ENCODE results near the gene RBBP8. TPM values are rescaled to one million over a fixed set of nuclear protein-coding genes. Genes with fewer than 3 reads are reported as not detected.

Gene RBBP8
- total and polyA plus RNA-seq, 2 experiments from 2014 or later, result 13.1 to 25.7 TPM

GRCh38 chr18:23042133-23042532 lies 109.0 kb downstream of the RBBP8 start:
- no peaks in the 10 kb centered on the region for H4K20me1 ChIP-seq (ENCODE audit: insufficient read depth, poor library complexity, severe bottlenecking)
- H3K9me3 ChIP-seq (ENCODE audit: low read depth), result no peaks in the 10 kb centered on the region
- no peaks in the 10 kb centered on the region for H3K27me3 ChIP-seq
- no peaks in the 10 kb centered on the region for H3K36me3 ChIP-seq (replicated peaks; ENCODE audit: insufficient read depth, low read depth)
- no peaks in the 10 kb centered on the region for H3K4me1 ChIP-seq (ENCODE audit: insufficient read depth)
- no peaks in the 10 kb centered on the region for H3K9me2 ChIP-seq (replicated peaks; ENCODE audit: insufficient read depth)
- TF ChIP-seq, protein P1, sequence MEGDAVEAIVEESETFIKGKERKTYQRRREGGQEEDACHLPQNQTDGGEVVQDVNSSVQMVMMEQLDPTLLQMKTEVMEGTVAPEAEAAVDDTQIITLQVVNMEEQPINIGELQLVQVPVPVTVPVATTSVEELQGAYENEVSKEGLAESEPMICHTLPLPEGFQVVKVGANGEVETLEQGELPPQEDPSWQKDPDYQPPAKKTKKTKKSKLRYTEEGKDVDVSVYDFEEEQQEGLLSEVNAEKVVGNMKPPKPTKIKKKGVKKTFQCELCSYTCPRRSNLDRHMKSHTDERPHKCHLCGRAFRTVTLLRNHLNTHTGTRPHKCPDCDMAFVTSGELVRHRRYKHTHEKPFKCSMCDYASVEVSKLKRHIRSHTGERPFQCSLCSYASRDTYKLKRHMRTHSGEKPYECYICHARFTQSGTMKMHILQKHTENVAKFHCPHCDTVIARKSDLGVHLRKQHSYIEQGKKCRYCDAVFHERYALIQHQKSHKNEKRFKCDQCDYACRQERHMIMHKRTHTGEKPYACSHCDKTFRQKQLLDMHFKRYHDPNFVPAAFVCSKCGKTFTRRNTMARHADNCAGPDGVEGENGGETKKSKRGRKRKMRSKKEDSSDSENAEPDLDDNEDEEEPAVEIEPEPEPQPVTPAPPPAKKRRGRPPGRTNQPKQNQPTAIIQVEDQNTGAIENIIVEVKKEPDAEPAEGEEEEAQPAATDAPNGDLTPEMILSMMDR (IDR thresholded peaks at IDR 0.05; ENCODE audit: poor library complexity), result no peak
- no peak for TF ChIP-seq EZH2 (IDR thresholded peaks at IDR 0.05; ENCODE audit: borderline replicate concordance)
- H2AFZ ChIP-seq, result no peak overlapping the region
- no peak overlapping the region for H3K27ac ChIP-seq
- no peak overlapping the region for H3K4me2 ChIP-seq
- no peak for DNase-seq (ENCODE audit: low spot score)
- H3K79me2 ChIP-seq, result no peaks in the 10 kb centered on the region
- no peak overlapping the region for H3K4me3 ChIP-seq

DNA sequence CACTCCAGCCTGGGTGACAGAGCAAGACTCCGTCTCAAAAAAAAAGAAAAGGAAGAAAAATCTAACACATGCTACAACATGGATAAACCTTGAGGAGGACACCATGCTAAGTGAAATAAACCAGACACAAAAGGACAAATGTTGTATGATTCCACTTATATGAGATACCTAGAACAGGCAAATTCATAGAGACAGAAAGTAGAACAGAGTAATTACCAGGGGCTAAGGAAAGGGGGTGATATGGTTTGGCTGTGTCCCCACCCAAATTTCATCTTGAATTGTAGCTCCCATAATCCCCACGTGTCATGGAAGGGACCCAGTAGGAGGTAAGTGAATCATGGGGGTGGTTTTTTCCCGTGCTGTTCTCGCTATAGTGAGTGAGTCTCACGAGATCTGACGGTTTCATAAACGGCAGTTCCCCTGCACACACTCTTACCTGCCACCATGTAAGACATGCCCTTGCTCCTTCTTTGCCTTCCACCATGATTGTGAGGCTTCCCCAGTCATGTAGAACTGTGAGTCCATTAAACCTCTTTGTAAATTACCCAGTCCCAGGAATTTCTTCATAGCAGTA lies 110.8 kb downstream of the RBBP8 start:
- Histone ChIP-seq H3K9me2 (replicated peaks; ENCODE audit: insufficient read depth) (no peaks in the 10 kb centered on the region), H3K9me3 (ENCODE audit: low read depth) (no peaks in the 10 kb centered on the region), H3K27me3 (no peaks in the 10 kb centered on the region), H3K4me1 (ENCODE audit: insufficient read depth) (no peaks in the 10 kb centered on the region), H3K79me2 (no peaks in the 10 kb centered on the region), H2AFZ (no peak overlapping the region), H3K27ac (no peak overlapping the region), H3K4me2 (no peak overlapping the region), H3K36me3 (replicated peaks; ENCODE audit: insufficient read depth, low read depth) (no peaks in the 10 kb centered on the region), H4K20me1 (ENCODE audit: insufficient read depth, poor library complexity, severe bottlenecking) (no peaks in the 10 kb centered on the region), H3K4me3 (no peak overlapping the region)
- TF ChIP-seq EZH2phosphoT487 (IDR thresholded peaks at IDR 0.05; ENCODE audit: low read depth, severe bottlenecking, unreplicated experiment) (no peak), EZH2 (IDR thresholded peaks at IDR 0.05; ENCODE audit: borderline replicate concordance) (no peak)
- TF ChIP-seq, protein P1 (IDR thresholded peaks at IDR 0.05; ENCODE audit: poor library complexity), result no peak
- no peak for DNase-seq (ENCODE audit: low spot score)
- 90% methylated on average over 7 of the region's 7 CpGs for WGBS (ENCODE audit: low lambda C conversion rate, missing lambda C conversion rate)

GRCh38 chr18:23049698-23050373 lies 116.7 kb downstream of the RBBP8 start:
- H3K36me3 ChIP-seq (replicated peaks; ENCODE audit: insufficient read depth, low read depth), result no peaks in the 10 kb centered on the region
- no peaks in the 10 kb centered on the region for H4K20me1 ChIP-seq (ENCODE audit: insufficient read depth, poor library complexity, severe bottlenecking)
- H3K79me2 ChIP-seq, result no peaks in the 10 kb centered on the region
- no peaks in the 10 kb centered on the region for H3K27me3 ChIP-seq
- H3K4me1 ChIP-seq (ENCODE audit: insufficient read depth), result no peaks in the 10 kb centered on the region
- no peak overlapping the region for H2AFZ ChIP-seq
- H3K4me3 ChIP-seq, result no peak overlapping the region
- TF ChIP-seq EZH2phosphoT487 (IDR thresholded peaks at IDR 0.05; ENCODE audit: low read depth, severe bottlenecking, unreplicated experiment) (no peak), EZH2 (IDR thresholded peaks at IDR 0.05; ENCODE audit: borderline replicate concordance) (no peak)
- TF ChIP-seq, protein P1 (IDR thresholded peaks at IDR 0.05; ENCODE audit: poor library complexity), result no peak
- H3K9me2 ChIP-seq (replicated peaks; ENCODE audit: insufficient read depth), result no peaks in the 10 kb centered on the region
- H3K4me2 ChIP-seq, result no peak overlapping the region
- H3K9me3 ChIP-seq (ENCODE audit: low read depth), result no peaks in the 10 kb centered on the region
- 90% methylated on average over 5 of the region's 5 CpGs for WGBS (ENCODE audit: low lambda C conversion rate, missing lambda C conversion rate)
- H3K27ac ChIP-seq, result no peak overlapping the region
- no peak for DNase-seq (ENCODE audit: low spot score)

All from hepatocyte (in vitro differentiated cells).